SK-N-DZ (cell line): Measurements from ENCODE around the gene DCLK2.

Experiments used
- DNase-seq: peaks from one replicate; pipeline ENCODE4 v3.0.0-alpha.2; 2015; ENCODE audit warnings: low spot score

The DCLK2 gene

GRCh38 chr4:150117094-150117493, 38.8 kb downstream of the DCLK2 start:
- no peak for DNase-seq

DNA sequence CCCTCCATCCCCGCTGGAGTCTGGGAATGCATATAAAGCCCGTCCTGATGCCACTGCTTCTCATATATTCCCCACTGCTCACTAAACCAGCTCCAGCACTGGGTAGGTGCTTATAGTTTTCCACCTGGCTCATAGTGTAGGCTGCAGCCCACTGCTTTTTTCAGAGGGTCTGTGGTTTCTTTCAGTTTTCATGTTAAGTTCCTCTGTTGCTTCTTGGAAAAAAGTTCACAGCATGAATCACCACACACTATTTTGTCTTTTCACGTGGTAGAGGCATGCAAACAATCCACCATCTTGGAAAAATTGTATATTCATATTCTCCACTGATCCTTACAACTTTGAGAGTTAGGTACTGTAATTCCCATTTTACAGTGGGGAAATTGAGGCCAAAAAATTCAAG, 39.4 kb downstream of the DCLK2 start:
- no peak for DNase-seq

- no peak for DNase-seq
Observed at GRCh38 chr4:150119492-150119891, 41.2 kb downstream of the DCLK2 start.

GRCh38 chr4:150123087-150123486, 44.8 kb downstream of the DCLK2 start:
- DNase-seq: no peak

- no peak for DNase-seq
Observed at GRCh38 chr4:150123796-150124677, 45.8 kb downstream of the DCLK2 start.

DNA sequence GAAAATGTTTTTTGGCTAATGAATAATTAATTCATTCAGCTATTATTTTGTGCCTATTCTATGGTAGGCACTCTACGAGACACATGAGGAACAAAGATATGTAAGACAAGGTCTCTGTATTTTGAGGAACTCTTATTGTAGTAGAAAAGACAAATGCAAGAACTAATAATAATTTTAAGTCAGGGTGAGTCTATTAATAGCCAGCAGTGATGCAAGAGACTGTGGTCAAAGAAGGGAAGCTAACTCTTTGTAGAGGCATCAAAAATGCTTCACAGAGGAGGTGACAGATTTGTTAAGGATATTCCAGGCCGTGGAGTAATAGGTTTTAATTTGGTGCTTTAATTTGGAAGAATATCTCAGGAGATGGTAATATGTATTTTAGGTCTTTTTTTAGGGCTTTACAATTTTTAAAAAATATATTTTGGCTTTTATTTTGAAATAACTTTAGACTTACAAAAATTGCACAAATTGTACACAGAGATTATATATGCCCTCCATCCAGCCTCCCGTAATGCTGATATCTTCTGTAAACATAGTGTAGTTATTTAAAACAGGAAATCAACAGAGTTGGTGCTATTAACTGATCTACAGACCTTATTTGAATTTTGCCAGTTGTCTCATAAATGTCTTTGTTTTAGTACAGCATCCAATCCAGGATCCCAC, 48.1 kb downstream of the DCLK2 start:
- no peak for DNase-seq

- no peak for DNase-seq
Observed at GRCh38 chr4:150126864-150127203, 48.6 kb downstream of the DCLK2 start.

- DNase-seq: no peak
Observed at GRCh38 chr4:150127757-150128156, 49.5 kb downstream of the DCLK2 start.

GRCh38 chr4:150130933-150131332, 52.7 kb downstream of the DCLK2 start:
- DNase-seq: no peak

GRCh38 chr4:150131581-150132228, 53.5 kb downstream of the DCLK2 start:
- DNase-seq: no peak

GRCh38 chr4:150133605-150134004, 55.4 kb downstream of the DCLK2 start:
- DNase-seq: no peak

DNA sequence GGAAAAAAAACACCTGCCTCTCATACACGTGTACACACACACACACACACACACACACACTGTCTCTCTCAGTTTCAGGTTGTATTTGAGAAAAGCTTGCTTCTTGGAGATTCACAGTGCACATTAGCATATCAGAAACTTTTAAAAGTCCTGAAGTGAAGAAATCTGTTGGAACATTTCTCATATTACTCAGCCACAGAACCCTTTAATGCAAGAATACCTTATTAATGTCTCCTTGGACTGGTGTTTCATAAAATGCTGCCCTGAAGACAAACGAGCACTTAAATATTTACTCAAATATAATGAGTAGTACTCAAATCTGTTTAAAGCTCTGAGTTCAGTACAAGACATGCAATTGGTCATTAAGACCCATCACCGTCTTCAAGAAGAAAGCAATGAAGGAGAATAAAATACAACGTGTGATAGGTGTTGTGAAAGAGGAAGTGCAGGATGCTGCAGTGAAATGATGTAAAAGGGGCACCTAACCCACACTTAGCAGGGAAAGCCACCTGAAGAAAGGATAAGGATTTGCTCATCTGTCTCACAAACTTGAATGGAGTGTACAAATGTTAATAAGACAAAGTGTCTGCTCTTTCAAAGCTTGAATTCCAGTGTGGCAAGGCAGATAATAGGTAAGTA, 57.0 kb downstream of the DCLK2 start:
- DNase-seq: no peak

- DNase-seq: no peak
Observed at GRCh38 chr4:150136036-150136435, 57.8 kb downstream of the DCLK2 start.

- DNase-seq: no peak
Observed at GRCh38 chr4:150136481-150136880, 58.2 kb downstream of the DCLK2 start.

DNA sequence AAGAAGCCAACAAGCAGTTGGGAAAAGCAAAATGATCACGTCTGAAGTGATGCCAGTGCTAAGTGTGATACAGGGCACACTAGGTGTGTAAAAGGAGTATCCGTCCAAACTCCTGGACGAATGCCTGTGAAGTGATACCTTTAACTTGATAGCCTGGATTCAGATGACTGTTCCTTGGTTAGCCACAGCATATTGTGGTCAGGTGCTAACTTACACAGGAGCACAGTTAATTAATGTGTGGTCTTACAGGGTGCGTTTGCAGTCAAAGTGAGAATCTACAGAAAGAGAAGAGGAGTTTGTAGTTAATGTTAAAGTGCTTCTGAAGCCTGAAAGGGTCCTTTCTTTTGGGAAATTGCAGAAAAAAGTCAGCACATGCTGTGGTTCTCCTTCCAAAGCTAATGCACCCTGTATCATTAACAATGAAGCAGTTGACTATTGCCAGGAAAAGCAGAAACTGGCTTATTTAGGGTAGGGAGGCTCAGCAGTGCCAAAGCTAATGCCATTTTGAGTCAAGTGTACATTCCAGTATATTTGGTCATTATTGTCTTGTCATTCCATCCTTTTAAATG, 61.1 kb downstream of the DCLK2 start:
- no peak for DNase-seq

DNA sequence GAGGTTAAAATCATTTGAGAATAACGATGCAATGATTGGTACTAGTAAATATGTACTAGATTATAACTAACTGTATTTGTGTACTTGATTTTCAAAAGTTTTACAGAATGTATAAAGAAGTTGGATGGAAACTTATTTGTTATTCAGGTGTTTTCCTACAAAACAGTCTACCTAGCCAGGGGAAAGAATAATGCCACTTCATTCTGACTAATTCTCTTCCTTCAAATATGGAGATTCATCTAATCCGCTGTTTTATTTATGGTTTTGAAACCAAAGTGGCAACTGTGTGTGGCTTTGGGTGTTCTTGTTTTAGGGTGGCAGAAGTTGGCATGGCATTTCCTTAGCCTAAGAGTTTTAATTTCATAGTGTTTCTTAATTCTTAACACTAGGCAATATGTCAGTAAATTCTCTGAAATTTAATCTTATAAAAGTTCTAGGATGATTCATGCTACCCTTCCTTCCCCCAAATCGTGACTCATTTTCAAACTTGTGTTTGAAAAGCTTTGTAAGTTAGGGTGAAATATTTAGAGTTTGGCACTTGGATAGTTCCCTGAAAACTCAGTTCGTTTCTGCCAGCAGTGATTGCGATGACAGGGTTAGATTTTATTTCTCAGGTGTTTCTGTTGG, 62.6 kb downstream of the DCLK2 start:
- DNase-seq: no peak

- no peak for DNase-seq
Observed at GRCh38 chr4:150141756-150142155, 63.5 kb downstream of the DCLK2 start.

DNA sequence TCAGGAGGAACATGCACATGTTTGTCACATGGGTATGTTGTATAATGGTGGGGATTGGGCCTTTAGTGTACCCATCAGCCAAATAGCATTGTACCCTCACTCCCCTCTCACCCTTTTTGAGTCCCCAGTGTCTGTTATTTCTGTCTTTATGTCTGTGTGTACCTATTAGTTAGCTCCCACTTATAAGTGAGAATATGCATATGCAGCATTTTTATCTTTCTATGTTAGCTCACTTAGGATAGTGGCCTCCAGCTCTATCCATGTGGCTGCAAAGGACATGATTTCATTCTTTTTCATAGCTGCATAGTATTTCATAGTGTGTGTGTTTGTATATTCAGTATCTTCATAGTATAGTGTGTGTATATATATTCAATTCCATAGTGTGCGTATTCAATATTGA, 64.6 kb downstream of the DCLK2 start:
- no peak for DNase-seq

DNA sequence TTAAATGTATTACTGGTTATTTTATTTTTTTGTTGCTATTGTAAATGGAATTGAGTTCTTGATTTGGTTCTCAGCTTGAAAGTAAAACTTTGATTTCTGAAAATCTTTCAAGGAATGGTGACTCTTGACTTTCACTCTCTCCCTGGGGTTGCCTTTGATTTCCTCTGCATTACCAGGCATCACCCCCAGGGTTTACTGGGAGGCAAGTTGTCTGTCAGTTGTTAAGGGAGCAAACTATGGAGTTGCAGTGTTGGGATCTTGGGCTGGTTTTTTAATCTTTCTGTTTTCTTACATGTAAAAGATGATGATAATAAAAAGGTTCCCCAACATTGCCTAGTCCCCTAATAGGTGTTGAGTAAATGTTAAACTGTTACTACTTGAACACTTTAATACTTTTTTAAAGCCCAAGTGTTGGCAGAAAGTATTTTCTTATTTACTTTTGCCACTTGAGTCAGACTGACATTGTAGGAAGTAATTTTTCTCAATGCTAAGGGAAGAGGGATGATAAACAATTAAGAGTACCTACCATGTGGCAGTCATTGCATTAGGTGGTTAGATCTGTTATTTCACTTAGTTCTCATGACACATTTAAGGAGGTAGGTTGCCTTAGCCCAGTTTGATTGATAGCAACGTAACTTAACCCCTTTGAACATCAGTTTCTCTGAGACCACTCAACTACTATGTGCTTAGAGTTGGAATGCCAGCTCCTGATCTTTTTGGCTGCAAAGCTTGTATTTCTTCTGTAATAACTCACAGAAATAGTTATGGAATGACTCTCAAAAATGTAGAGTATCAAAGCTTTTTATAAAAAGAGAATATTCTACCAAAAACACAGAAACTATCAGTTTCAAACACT, 67.1 kb downstream of the DCLK2 start:
- DNase-seq: no peak

GRCh38 chr4:150145946-150146340, 67.7 kb downstream of the DCLK2 start:
- DNase-seq: no peak
